SK-N-MC (cell line): ENCODE data around the gene ZDHHC21.

ENCODE experiments used
- EZH2 ChIP-seq: fragments of 200-600 bp; sonication (generic); IDR thresholded peaks from one replicate; pipeline ENCODE4 v1.6.1; 2017; ENCODE audit warnings: antibody characterized with exemption
- FOXP2 ChIP-seq: optimal IDR thresholded peaks from 2 replicates; pipeline ENCODE3; 2011; ENCODE audit warnings: mild to moderate bottlenecking, moderate library complexity; ENCODE audit not compliant: insufficient read depth; ENCODE audit errors: extremely low read length, control extremely low read depth
- POLR2AphosphoS5 ChIP-seq: IDR thresholded peaks from 2 replicates; pipeline ENCODE4 v1.6.1; 2012; ENCODE audit warnings: mild to moderate bottlenecking, low read depth, low read length, borderline replicate concordance

DNA sequence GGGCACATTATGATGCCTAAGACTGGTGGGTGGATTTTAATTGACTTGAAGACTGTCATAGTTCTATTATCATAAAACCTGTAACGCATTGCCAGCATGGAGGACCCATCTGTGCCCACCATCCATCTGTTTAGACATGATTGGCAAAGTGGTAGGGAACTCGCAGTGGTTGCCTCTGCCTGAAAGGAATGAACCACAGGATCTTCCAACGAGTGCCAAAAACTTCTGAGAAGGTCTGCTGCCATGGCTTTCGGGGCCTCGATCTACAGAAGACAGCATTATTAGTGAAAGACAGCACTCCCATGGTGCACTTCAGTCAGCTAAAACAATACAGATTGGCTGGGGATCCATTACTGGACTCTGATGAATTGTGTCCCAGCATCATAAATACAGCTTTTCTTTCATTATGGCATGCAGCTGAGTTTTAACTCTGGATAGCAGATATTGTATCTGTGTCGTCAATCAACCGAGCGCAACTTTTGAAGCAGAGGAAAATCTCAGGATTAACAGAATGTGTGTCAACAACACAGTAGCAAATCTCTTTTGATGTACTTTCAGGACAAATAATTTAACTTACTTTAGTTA lies 74.3 kb downstream of the ZDHHC21 start:
- TF ChIP-seq POLR2AphosphoS5, result no peak
- no peak for TF ChIP-seq EZH2
- TF ChIP-seq FOXP2, result no peak
